Measurements from ENCODE around the gene SURF4.

The SURF4 gene

DNA sequence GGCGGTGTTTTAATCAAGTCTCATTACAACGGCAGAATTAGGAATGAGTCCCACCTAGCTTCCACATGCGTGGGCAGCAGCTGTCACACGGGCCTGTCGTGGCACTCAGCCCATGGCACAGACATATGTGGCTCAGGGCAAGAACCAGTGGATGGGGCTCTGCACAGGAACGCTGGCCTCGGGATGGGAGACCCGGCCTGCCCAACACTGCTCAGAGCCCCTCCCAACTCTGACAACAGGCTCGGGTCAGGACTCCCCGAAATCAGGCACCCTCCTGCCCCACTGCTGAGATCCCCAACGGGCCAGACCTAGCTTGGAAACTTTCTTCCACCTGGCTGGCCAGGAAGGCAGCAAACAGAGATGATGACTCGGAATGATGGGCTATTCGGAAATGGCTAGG, 34.9 kb downstream of the SURF4 start:
- H3K27ac ChIP-seq (ENCODE audit: low read length): no peak overlapping the region

DNA sequence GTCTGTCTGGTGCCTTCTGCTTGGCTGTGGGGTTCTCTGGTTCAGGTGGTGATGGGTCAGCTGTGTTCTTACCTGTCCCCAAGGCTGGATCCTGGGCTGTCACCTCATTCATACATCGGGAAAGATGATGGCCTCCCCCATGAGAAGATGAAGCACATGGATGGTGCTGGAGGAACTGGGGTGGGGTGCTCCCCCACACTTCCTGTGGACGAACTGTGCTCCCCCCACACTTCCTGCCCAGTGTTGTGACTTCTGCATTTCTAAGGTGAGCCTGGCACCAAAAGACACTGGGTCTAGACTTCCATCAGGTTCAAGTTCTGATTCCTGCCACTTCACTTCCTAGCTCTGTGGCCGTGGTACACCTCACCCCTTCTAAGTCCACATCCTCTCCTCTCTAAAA, 35.6 kb downstream of the SURF4 start:
- Histone ChIP-seq H3K9me3 (replicated peaks; ENCODE audit: insufficient read depth, low read length) (no peaks in the 10 kb centered on the region), H3K9ac (ENCODE audit: low read length) (no peak overlapping the region), H3K4me3 (ENCODE audit: low read length) (no peak overlapping the region), H3K4me2 (ENCODE audit: low read depth, low read length) (no peak overlapping the region), H3K79me2 (ENCODE audit: low read length) (peaks cover 10% of the 10 kb centered on the region), H3K4me1 (ENCODE audit: low read length) (0 out of 2 replicates have a peak, but pooled peaks cover 1% of the 10 kb centered on the region), H2AFZ (ENCODE audit: low read length) (no peak overlapping the region), H3F3A (ENCODE audit: insufficient read depth, low read length) (peaks cover 10% of the 10 kb centered on the region; the same call in 1 of the 2 replicates), H3K9me2 (replicated peaks; ENCODE audit: insufficient read depth, low read length) (no peaks in the 10 kb centered on the region), H3K27me3 (replicated peaks; ENCODE audit: insufficient read depth, low read length) (no peaks in the 10 kb centered on the region), H4K20me1 (ENCODE audit: insufficient read depth, low read length) (no peaks in the 10 kb centered on the region), H3K27ac (ENCODE audit: low read length) (no peak overlapping the region), H3K36me3 (replicated peaks; ENCODE audit: insufficient read depth, low read length) (no peaks in the 10 kb centered on the region)
- no peak for DNase-seq
- TF ChIP-seq, protein P1, sequence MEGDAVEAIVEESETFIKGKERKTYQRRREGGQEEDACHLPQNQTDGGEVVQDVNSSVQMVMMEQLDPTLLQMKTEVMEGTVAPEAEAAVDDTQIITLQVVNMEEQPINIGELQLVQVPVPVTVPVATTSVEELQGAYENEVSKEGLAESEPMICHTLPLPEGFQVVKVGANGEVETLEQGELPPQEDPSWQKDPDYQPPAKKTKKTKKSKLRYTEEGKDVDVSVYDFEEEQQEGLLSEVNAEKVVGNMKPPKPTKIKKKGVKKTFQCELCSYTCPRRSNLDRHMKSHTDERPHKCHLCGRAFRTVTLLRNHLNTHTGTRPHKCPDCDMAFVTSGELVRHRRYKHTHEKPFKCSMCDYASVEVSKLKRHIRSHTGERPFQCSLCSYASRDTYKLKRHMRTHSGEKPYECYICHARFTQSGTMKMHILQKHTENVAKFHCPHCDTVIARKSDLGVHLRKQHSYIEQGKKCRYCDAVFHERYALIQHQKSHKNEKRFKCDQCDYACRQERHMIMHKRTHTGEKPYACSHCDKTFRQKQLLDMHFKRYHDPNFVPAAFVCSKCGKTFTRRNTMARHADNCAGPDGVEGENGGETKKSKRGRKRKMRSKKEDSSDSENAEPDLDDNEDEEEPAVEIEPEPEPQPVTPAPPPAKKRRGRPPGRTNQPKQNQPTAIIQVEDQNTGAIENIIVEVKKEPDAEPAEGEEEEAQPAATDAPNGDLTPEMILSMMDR (IDR thresholded peaks at IDR 0.05; ENCODE audit: low read length): no peak
- no peak for TF ChIP-seq EZH2phosphoT487 (IDR thresholded peaks at IDR 0.05; ENCODE audit: low read length)

More for the DNA sequence above, 34.9 kb downstream of the SURF4 start:
- no peaks in the 10 kb centered on the region for H3K27me3 ChIP-seq (replicated peaks; ENCODE audit: insufficient read depth, low read length)
- no peaks in the 10 kb centered on the region for H3K9me2 ChIP-seq (replicated peaks; ENCODE audit: insufficient read depth, low read length)
- peaks cover 7% of the 10 kb centered on the region; the same call in 1 of the 2 replicates for H3F3A ChIP-seq (ENCODE audit: insufficient read depth, low read length)
- H2AFZ ChIP-seq (ENCODE audit: low read length): no peak overlapping the region
- no peaks in the 10 kb centered on the region for H3K4me1 ChIP-seq (ENCODE audit: low read length)
- H3K9ac ChIP-seq (ENCODE audit: low read length): no peak overlapping the region
- no peak overlapping the region for H3K4me2 ChIP-seq (ENCODE audit: low read depth, low read length)
- TF ChIP-seq EZH2 (optimal IDR thresholded peaks at IDR 0.05; ENCODE audit: low read depth, low read length) (no peak), EZH2phosphoT487 (IDR thresholded peaks at IDR 0.05; ENCODE audit: low read length) (no peak)
- TF ChIP-seq, protein P1 (IDR thresholded peaks at IDR 0.05; ENCODE audit: low read length): no peak
- H4K20me1 ChIP-seq (ENCODE audit: insufficient read depth, low read length): no peaks in the 10 kb centered on the region
- no peak overlapping the region for H3K4me3 ChIP-seq (ENCODE audit: low read length)
- H3K9me3 ChIP-seq (replicated peaks; ENCODE audit: insufficient read depth, low read length): no peaks in the 10 kb centered on the region
- peaks cover 10% of the 10 kb centered on the region for H3K79me2 ChIP-seq (ENCODE audit: low read length)
- H3K36me3 ChIP-seq (replicated peaks; ENCODE audit: insufficient read depth, low read length): no peaks in the 10 kb centered on the region
- DNase-seq: no peak

DNA sequence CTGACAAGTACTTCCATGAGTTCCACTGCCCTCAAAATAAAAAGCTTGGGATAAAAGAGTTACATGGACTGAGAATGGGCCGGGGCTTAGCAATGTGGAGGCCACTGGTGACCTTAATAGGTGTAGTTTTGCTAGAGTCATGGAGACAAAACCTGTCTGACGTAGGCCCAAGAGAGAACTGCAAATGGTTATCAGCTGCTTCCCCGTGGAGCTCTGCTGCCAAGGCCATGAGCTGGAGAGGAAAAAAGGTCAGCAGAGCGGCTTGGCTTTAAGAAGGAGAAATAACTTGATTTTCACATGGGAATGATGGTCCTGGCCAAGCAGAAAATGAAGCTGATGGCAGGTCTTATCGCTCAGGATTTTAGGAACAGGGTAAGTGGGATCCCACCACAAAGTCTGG, 36.2 kb downstream of the SURF4 start:
- Histone ChIP-seq H3K36me3 (replicated peaks; ENCODE audit: insufficient read depth, low read length) (no peaks in the 10 kb centered on the region), H3K9me3 (replicated peaks; ENCODE audit: insufficient read depth, low read length) (no peaks in the 10 kb centered on the region), H4K20me1 (ENCODE audit: insufficient read depth, low read length) (no peaks in the 10 kb centered on the region), H3K4me3 (ENCODE audit: low read length) (no peak overlapping the region), H3K9ac (ENCODE audit: low read length) (no peak overlapping the region), H3F3A (ENCODE audit: insufficient read depth, low read length) (peaks cover 10% of the 10 kb centered on the region; the same call in 1 of the 2 replicates), H3K9me2 (replicated peaks; ENCODE audit: insufficient read depth, low read length) (no peaks in the 10 kb centered on the region), H3K27ac (ENCODE audit: low read length) (no peak overlapping the region), H3K4me2 (ENCODE audit: low read depth, low read length) (no peak overlapping the region), H2AFZ (ENCODE audit: low read length) (no peak overlapping the region), H3K4me1 (ENCODE audit: low read length) (0 out of 2 replicates have a peak, but pooled peaks cover 4% of the 10 kb centered on the region), H3K79me2 (ENCODE audit: low read length) (peaks cover 13% of the 10 kb centered on the region), H3K27me3 (replicated peaks; ENCODE audit: insufficient read depth, low read length) (no peaks in the 10 kb centered on the region)
- TF ChIP-seq EZH2 (optimal IDR thresholded peaks at IDR 0.05; ENCODE audit: low read depth, low read length) (no peak), EZH2phosphoT487 (IDR thresholded peaks at IDR 0.05; ENCODE audit: low read length) (no peak)
- TF ChIP-seq, protein P1 (IDR thresholded peaks at IDR 0.05; ENCODE audit: low read length): no peak
- no peak for DNase-seq

All from MM.1S (cell line).